OCI-LY1 (cell line): ENCODE measurements around the gene BMPR1B.

Source experiments
- H2AFZ ChIP-seq: fragments of 200-600 bp; sonication (generic), shearing (Covaris generic); 2 replicates; pipeline ENCODE4 v1.6.0; 2014; ENCODE audit warnings: antibody characterized with exemption, mild to moderate bottlenecking, low read length
- H3F3A ChIP-seq: fragments of 200-600 bp; sonication (generic), shearing (Covaris generic); 2 replicates; pipeline ENCODE4 v1.6.0; 2014; ENCODE audit warnings: mild to moderate bottlenecking, antibody characterized with exemption, low read length, moderate library complexity; ENCODE audit not compliant: insufficient read depth
- H3K27ac ChIP-seq: fragments of 200-600 bp; sonication (generic); 2 replicates; pipeline ENCODE4 v1.5.1; 2014; ENCODE audit warnings: low read length, mixed run types, mild to moderate bottlenecking, low read depth; ENCODE audit not compliant: poor library complexity, severe bottlenecking
- H3K27me3 ChIP-seq: fragments of 200-600 bp; sonication (generic); 2 replicates; pipeline ENCODE4 v1.6.0; 2014; ENCODE audit warnings: antibody characterized with exemption, mild to moderate bottlenecking, low read length, moderate library complexity; ENCODE audit not compliant: insufficient read depth
- H3K36me3 ChIP-seq: fragments of 200-600 bp; sonication (generic); 2 replicates; pipeline ENCODE4 v1.6.1; 2014; ENCODE audit warnings: mild to moderate bottlenecking, antibody characterized with exemption, low read length, moderate library complexity, mixed read lengths; ENCODE audit not compliant: insufficient read depth
- H3K4me1 ChIP-seq: fragments of 200-600 bp; sonication (generic); 2 replicates; pipeline ENCODE4 v1.5.1; 2014; ENCODE audit warnings: mild to moderate bottlenecking, low read length, moderate library complexity; ENCODE audit not compliant: insufficient read depth, severe bottlenecking
- H3K4me2 ChIP-seq: fragments of 200-600 bp; sonication (generic), shearing (Covaris generic); 2 replicates; pipeline ENCODE4 v1.6.1; 2014; ENCODE audit warnings: low read length
- H3K4me3 ChIP-seq: fragments of 200-600 bp; sonication (generic); 2 replicates; pipeline ENCODE4 v1.5.1; 2014; ENCODE audit warnings: low read length, low read depth, mild to moderate bottlenecking, mixed read lengths; ENCODE audit not compliant: poor library complexity, severe bottlenecking
- H3K79me2 ChIP-seq: fragments of 200-600 bp; shearing (Covaris generic); 2 replicates; pipeline ENCODE4 v1.6.1; 2016; ENCODE audit warnings: mixed run types, low read length, mixed read lengths; ENCODE audit not compliant: insufficient read depth
- H3K9ac ChIP-seq: fragments of 200-600 bp; sonication (generic), shearing (Covaris generic); 2 replicates; pipeline ENCODE4 v1.6.1; 2014; ENCODE audit warnings: mild to moderate bottlenecking, low read length, mixed read lengths
- H3K9me2 ChIP-seq: fragments of 200-600 bp; sonication (generic), shearing (Covaris generic); 2 replicates; pipeline ENCODE4 v1.6.1; 2014; ENCODE audit warnings: low read depth, mild to moderate bottlenecking, low read length, mixed read lengths
- H3K9me3 ChIP-seq: fragments of 200-600 bp; shearing (Covaris generic); 2 replicates; pipeline ENCODE4 v1.6.1; 2014; ENCODE audit warnings: low read length, mixed read lengths
- H4K20me1 ChIP-seq: fragments of 200-600 bp; sonication (generic), shearing (Covaris generic); 2 replicates; pipeline ENCODE4 v1.6.0; 2016; ENCODE audit warnings: mild to moderate bottlenecking, low read length; ENCODE audit not compliant: insufficient read depth
- EZH2 ChIP-seq: fragments of 200-600 bp; sonication (generic), shearing (Covaris generic); IDR thresholded peaks from 2 replicates; pipeline ENCODE4 v1.8.0; 2017; ENCODE audit warnings: borderline replicate concordance, mixed run types, mild to moderate bottlenecking, antibody characterized with exemption, low read length, moderate library complexity, mixed read lengths
- TF ChIP-seq, protein P1 (sequence below): fragments of 200-600 bp; sonication (generic), shearing (Covaris generic); IDR thresholded peaks from 2 replicates; pipeline ENCODE4 v1.5.1; 2017; ENCODE audit warnings: mild to moderate bottlenecking, antibody characterized with exemption, low read length, moderate library complexity, mixed read lengths

Gene BMPR1B

DNA sequence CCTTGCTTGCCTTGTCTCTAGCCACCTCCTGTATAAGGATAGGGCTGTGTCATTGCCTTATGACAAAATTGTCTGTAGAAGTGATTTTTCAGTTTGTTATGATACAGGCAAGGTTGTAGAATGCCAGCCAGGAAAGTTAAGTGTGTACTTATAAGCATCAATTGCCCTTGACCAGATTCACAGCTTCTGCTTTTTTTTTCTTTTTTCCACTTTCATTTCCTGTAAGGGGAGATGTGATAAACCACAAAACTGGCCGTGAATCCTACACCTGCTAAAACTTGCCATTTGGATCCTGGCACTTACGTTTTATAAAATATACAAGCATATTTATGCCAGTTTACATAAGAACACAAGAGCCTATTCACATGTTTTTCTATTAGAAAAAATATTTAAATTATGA, 35.0 kb upstream of the BMPR1B start:
- Histone ChIP-seq H2AFZ (no peak overlapping the region), H3K79me2 (no peaks in the 10 kb centered on the region), H3K4me2 (peak overlapping the region; percentile 45), H3K9me2 (no peaks in the 10 kb centered on the region), H3F3A (no peaks in the 10 kb centered on the region; the same call in 1 of the 2 replicates), H3K9me3 (peaks cover 3% of the 10 kb centered on the region; the same call in 1 of the 2 replicates), H3K4me3 (no peak overlapping the region), H4K20me1 (no peaks in the 10 kb centered on the region), H3K36me3 (no peaks in the 10 kb centered on the region), H3K4me1 (peaks cover 54% of the 10 kb centered on the region), H3K27me3 (no peaks in the 10 kb centered on the region), H3K27ac (peak overlapping the region; percentile 85), H3K9ac (no peak overlapping the region)
- TF ChIP-seq EZH2: no peak
- TF ChIP-seq, protein P1, sequence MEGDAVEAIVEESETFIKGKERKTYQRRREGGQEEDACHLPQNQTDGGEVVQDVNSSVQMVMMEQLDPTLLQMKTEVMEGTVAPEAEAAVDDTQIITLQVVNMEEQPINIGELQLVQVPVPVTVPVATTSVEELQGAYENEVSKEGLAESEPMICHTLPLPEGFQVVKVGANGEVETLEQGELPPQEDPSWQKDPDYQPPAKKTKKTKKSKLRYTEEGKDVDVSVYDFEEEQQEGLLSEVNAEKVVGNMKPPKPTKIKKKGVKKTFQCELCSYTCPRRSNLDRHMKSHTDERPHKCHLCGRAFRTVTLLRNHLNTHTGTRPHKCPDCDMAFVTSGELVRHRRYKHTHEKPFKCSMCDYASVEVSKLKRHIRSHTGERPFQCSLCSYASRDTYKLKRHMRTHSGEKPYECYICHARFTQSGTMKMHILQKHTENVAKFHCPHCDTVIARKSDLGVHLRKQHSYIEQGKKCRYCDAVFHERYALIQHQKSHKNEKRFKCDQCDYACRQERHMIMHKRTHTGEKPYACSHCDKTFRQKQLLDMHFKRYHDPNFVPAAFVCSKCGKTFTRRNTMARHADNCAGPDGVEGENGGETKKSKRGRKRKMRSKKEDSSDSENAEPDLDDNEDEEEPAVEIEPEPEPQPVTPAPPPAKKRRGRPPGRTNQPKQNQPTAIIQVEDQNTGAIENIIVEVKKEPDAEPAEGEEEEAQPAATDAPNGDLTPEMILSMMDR: no peak

DNA sequence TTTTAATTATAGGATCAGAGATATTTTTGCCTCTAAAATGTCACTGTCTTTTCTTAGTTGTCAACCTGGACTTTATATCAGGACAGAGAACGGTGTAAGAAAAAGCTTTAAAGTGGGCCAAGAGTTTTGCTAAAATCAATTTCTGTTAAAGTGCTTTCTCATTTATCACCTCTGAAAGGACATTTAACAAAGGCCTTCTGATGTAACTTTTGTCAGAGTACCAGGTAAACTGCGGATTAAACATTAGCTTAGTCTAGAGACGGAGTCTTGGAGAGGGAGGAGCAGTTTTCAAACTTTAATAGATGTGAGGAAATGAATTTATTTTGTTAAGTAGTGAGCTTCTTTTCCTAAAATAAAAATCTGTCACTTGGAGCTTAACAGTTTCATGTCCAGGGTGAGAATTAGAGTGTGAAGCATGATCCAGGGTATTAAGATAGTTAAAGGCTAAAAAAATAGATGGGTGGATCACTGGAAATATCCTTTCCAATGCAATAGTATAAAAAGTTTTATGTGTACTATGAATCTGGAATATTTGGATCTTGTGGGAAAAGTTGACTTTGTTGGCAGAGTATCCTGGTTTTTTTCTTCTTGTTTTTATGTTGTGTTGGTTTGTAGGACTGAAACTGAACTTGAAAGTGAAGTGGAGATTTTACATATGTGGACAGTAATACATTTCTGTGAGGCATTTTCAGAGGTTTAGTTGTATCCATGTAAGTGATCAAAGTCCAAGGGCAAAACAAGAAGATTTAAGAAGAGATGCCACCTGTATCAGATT, 33.6 kb upstream of the BMPR1B start:
- Histone ChIP-seq H3K9ac (no peak overlapping the region), H3K36me3 (no peaks in the 10 kb centered on the region), H3K79me2 (no peaks in the 10 kb centered on the region), H3K27ac (peak overlapping the region; percentile 85), H3K9me2 (no peaks in the 10 kb centered on the region), H3K9me3 (peaks cover 3% of the 10 kb centered on the region; the same call in 1 of the 2 replicates), H3K4me2 (no peak overlapping the region; the same call in 1 of the 2 replicates), H3K27me3 (no peaks in the 10 kb centered on the region), H4K20me1 (no peaks in the 10 kb centered on the region), H2AFZ (no peak overlapping the region), H3F3A (no peaks in the 10 kb centered on the region; the same call in 1 of the 2 replicates), H3K4me3 (no peak overlapping the region), H3K4me1 (peaks cover 54% of the 10 kb centered on the region)
- TF ChIP-seq, protein P1: no peak
- no peak for TF ChIP-seq EZH2

DNA sequence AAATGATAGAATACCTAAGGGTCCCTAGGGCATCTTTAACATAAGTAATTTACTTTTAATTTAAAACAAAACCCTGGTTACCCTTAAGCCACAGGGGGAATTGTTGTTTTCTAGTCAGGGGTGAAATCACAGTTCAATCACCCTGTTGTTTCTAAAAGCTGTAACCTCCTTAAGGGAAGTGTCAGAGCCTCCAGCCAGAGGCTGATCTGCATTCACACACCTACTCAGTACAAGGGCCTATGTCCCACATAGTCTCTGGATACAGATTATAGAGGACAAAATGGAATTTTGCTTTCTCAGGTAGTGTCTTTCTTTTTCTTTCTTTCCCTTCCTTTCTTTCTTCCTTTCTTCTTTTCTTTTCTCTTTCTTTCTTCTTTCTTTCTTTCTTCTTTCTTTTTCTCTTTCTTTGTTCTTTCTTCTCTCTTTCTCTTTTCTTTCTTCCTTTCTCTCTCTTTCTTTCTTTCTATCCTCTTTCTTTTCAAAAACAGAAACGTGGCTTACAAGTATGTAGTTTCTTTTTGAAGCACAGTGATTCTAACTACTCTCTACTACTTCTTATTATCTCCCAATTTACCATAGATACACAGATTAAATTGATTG, 31.1 kb upstream of the BMPR1B start:
- Histone ChIP-seq H4K20me1 (no peaks in the 10 kb centered on the region), H3F3A (no peaks in the 10 kb centered on the region; the same call in 1 of the 2 replicates), H3K27ac (no peak overlapping the region), H3K79me2 (no peaks in the 10 kb centered on the region), H3K4me1 (peaks cover 49% of the 10 kb centered on the region), H3K4me3 (no peak overlapping the region), H3K9ac (no peak overlapping the region), H3K4me2 (no peak overlapping the region), H2AFZ (no peak overlapping the region), H3K27me3 (no peaks in the 10 kb centered on the region), H3K9me3 (no peaks in the 10 kb centered on the region), H3K36me3 (no peaks in the 10 kb centered on the region), H3K9me2 (no peaks in the 10 kb centered on the region)
- TF ChIP-seq EZH2: no peak
- TF ChIP-seq, protein P1: no peak
